ENCODE measurements around the gene NUP210.

DNA sequence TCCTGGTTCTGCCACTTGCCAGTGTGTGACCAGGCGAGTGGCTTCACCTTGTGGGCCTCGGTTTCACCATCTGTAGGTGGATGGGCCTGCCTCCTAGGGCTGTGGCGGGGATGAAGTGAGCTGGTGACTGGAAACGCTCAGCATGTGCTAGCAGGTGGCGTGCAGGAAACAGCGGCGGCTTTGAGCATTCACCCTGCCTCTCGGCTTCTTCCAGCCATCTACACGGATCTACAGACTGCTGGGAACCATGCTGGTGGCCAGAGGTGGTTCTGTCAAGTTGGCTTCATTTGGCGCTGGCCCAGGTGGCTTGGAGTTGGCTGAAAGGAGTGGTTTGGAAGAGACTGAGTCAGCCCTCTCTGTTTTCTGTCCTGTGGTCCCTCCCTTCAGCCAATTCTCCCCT lies 106.3 kb downstream of the NUP210 start:
- TF ChIP-seq, protein P1, sequence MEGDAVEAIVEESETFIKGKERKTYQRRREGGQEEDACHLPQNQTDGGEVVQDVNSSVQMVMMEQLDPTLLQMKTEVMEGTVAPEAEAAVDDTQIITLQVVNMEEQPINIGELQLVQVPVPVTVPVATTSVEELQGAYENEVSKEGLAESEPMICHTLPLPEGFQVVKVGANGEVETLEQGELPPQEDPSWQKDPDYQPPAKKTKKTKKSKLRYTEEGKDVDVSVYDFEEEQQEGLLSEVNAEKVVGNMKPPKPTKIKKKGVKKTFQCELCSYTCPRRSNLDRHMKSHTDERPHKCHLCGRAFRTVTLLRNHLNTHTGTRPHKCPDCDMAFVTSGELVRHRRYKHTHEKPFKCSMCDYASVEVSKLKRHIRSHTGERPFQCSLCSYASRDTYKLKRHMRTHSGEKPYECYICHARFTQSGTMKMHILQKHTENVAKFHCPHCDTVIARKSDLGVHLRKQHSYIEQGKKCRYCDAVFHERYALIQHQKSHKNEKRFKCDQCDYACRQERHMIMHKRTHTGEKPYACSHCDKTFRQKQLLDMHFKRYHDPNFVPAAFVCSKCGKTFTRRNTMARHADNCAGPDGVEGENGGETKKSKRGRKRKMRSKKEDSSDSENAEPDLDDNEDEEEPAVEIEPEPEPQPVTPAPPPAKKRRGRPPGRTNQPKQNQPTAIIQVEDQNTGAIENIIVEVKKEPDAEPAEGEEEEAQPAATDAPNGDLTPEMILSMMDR (IDR thresholded peaks at IDR 0.05), result no peak
- no peak for TF ChIP-seq POLR2A (IDR thresholded peaks at IDR 0.05)

Data from lower leg skin (tissue), 3 donors.